A549 (cell line): ENCODE results near the gene UBE2D1. TPM values are rescaled to one million over a fixed set of nuclear protein-coding genes. Genes with fewer than 3 reads are reported as not detected.

Experiments
- ATAC-seq, 2 experiments: fragments of 200-7000 bp in 1 of 2; fragments of >200 bp in 1 of 2; cut with Nextera tagmentation in 1 of 2; cut with Tn5 transposase in 1 of 2; 3 replicates each; pipeline versions ENCODE4 v1.8.0 to v1.9.1; 2018 to 2020; ENCODE audit warnings: mild to moderate bottlenecking in 1 of 2, moderate library complexity in 1 of 2
- CTCF ChIA-PET: fragments of 300-600 bp; sonication (Branson Sonifier 250); formaldehyde crosslinking; extraction: SDS; loops from one replicate; lab custom pipeline; 2021; ENCODE audit warnings: antibody characterized with exemption, inconsistent platforms; lab: Yijun Ruan, JAX
- POLR2A ChIA-PET: fragments of 350-600 bp; formaldehyde crosslinking; extraction: SDS; loops from one replicate; lab custom pipeline; 2021; ENCODE audit warnings: antibody characterized with exemption, inconsistent platforms; lab: Yijun Ruan, JAX
- DNase-seq, 2 experiments: peaks; one replicate each; pipeline versions ENCODE4 v3.0.0 to v3.0.0-alpha.2; 2011 to 2016; ENCODE audit warnings: low read depth in 1 of 2, low spot score in 1 of 2
- FAIRE-seq: peaks from 2 replicates; lab custom pipeline; 2011; peaks lifted over from hg19 to GRCh38; lab: Jason Lieb, UNC
- H3K27ac ChIP-seq, 2 experiments: fragments of >200 bp; sonication (Bioruptor Twin); formaldehyde crosslinking; 3 replicates each; pipeline ENCODE4 v1.5.1; 2016 to 2017
- H3K4me1 ChIP-seq: fragments of >200 bp; sonication (Bioruptor Twin); formaldehyde crosslinking; 3 replicates; pipeline ENCODE4 v1.6.1; 2016
- H3K4me2 ChIP-seq: fragments of >200 bp; sonication (Bioruptor Twin); formaldehyde crosslinking; 3 replicates; pipeline ENCODE4 v1.6.1; 2016
- H3K4me3 ChIP-seq: fragments of >200 bp; sonication (Bioruptor Twin); formaldehyde crosslinking; 3 replicates; pipeline ENCODE4 v1.5.1; 2016
- H3K9me3 ChIP-seq: fragments of >200 bp; sonication (Bioruptor Twin); formaldehyde crosslinking; 3 replicates; pipeline ENCODE4 v1.6.1; 2016
- ATOH8 ChIP-seq: fragments of 250-450 bp; sonication (Bioruptor Pico); IDR thresholded peaks from 2 replicates; pipeline ENCODE4 v1.5.0; 2020; ENCODE audit warnings: low read depth, mild to moderate bottlenecking, moderate library complexity
- BHLHE40 ChIP-seq: IDR thresholded peaks from 2 replicates; pipeline ENCODE4 v1.6.1; 2012; ENCODE audit warnings: low read depth, low read length, inconsistent platforms
- CBX8 ChIP-seq: fragments of 200-600 bp; sonication (generic); IDR thresholded peaks from 2 replicates; pipeline ENCODE4 v1.6.1; 2016
- CEBPB ChIP-seq, 2 experiments: fragments of >200 bp in 1 of 2; sonication (Bioruptor Twin) in 1 of 2; formaldehyde crosslinking in 1 of 2; IDR thresholded peaks; 2 replicates each; pipeline ENCODE4 v1.6.1; 2012 to 2016
- CTCF ChIP-seq: fragments of >200 bp; sonication (Bioruptor Twin); formaldehyde crosslinking; IDR thresholded peaks from 3 replicates; pipeline ENCODE4 v1.5.1; 2016
- E2F6 ChIP-seq: IDR thresholded peaks from 2 replicates; pipeline ENCODE4 v1.6.1; 2012; ENCODE audit warnings: low read depth, borderline replicate concordance
- EHMT2 ChIP-seq: fragments of 200-600 bp; sonication (generic); IDR thresholded peaks from 2 replicates; pipeline ENCODE4 v1.6.1; 2016; ENCODE audit warnings: antibody characterized with exemption, low read depth, mild to moderate bottlenecking, moderate library complexity
- EP300 ChIP-seq, 2 experiments: fragments of >200 bp; sonication (Bioruptor Twin); formaldehyde crosslinking; IDR thresholded peaks; 2 replicates in 1 of 2; 3 replicates in 1 of 2; pipeline ENCODE4 v1.6.1; 2016 to 2017
- FOSL2 ChIP-seq, 2 experiments: fragments of 450-650 bp in 1 of 2; fragments of >200 bp in 1 of 2; sonication (Bioruptor Twin) in 1 of 2; formaldehyde crosslinking; IDR thresholded peaks; 2 replicates each; pipeline versions ENCODE4 v1.5.0 to v1.6.1; 2016 to 2020; ENCODE audit warnings: mild to moderate bottlenecking in 1 of 2, moderate library complexity in 1 of 2
- GATA3 ChIP-seq: IDR thresholded peaks from 2 replicates; pipeline ENCODE4 v1.6.1; 2012; ENCODE audit warnings: borderline replicate concordance
- HEYL ChIP-seq: fragments of 250-450 bp; sonication (Bioruptor Pico); IDR thresholded peaks from 2 replicates; pipeline ENCODE4 v1.8.0; 2021; ENCODE audit warnings: mild to moderate bottlenecking, moderate library complexity
- HOXA7 ChIP-seq: fragments of 250-450 bp; sonication (Bioruptor Pico); IDR thresholded peaks from 2 replicates; pipeline ENCODE4 v1.5.0; 2020; ENCODE audit warnings: mild to moderate bottlenecking, moderate library complexity
- HOXB13 ChIP-seq: fragments of 250-450 bp; sonication (Bioruptor Pico); IDR thresholded peaks from 2 replicates; pipeline ENCODE4 v1.5.0; 2020; ENCODE audit warnings: low read depth, mild to moderate bottlenecking, moderate library complexity
- JUN ChIP-seq, 2 experiments: fragments of >200 bp; sonication (Bioruptor Twin); formaldehyde crosslinking; IDR thresholded peaks; 2 replicates in 1 of 2; 3 replicates in 1 of 2; pipeline ENCODE4 v1.6.1; 2016 to 2017
- JUNB ChIP-seq: fragments of >200 bp; sonication (Bioruptor Twin); formaldehyde crosslinking; IDR thresholded peaks from 2 replicates; pipeline ENCODE4 v1.6.1; 2016
- MAFK ChIP-seq: fragments of 450-650 bp; IDR thresholded peaks from 2 replicates; pipeline ENCODE4 v1.6.1; 2014; ENCODE audit not compliant: partially characterized antibody
- MAX ChIP-seq: IDR thresholded peaks from 2 replicates; pipeline ENCODE4 v1.6.1; 2012
- MYC ChIP-seq: IDR thresholded peaks from 2 replicates; pipeline ENCODE4 v1.6.1; 2012; ENCODE audit warnings: mild to moderate bottlenecking, inconsistent platforms, low read length, improper control_type of control experiment, borderline replicate concordance
- PBX3 ChIP-seq: IDR thresholded peaks from 2 replicates; pipeline ENCODE4 v1.6.1; 2012
- POLR2A ChIP-seq: IDR thresholded peaks from 2 replicates; pipeline ENCODE4 v1.6.1; 2012; ENCODE audit warnings: mild to moderate bottlenecking, low read length
- POLR2AphosphoS2 ChIP-seq: conservative IDR thresholded peaks from 2 replicates; pipeline ENCODE4 v1.6.1; 2012; ENCODE audit warnings: low read length, improper control_type of control experiment, inconsistent platforms
- RAD21 ChIP-seq, 2 experiments: fragments of >200 bp in 1 of 2; sonication (Bioruptor Twin) in 1 of 2; formaldehyde crosslinking in 1 of 2; IDR thresholded peaks in 1 of 2; conservative IDR thresholded peaks in 1 of 2; 2 replicates in 1 of 2; 3 replicates in 1 of 2; pipeline ENCODE4 v1.6.1; 2012 to 2018; ENCODE audit warnings: inconsistent platforms in 1 of 2
- SMC3 ChIP-seq: fragments of >200 bp; sonication (Bioruptor Twin); formaldehyde crosslinking; IDR thresholded peaks from 3 replicates; pipeline ENCODE4 v1.6.1; 2018; ENCODE audit warnings: inconsistent platforms
- ZC3H11A ChIP-seq: fragments of 450-650 bp; IDR thresholded peaks from 2 replicates; pipeline ENCODE4 v1.6.1; 2014; ENCODE audit warnings: antibody characterized with exemption, mild to moderate bottlenecking
- WGBS: methylation state at CpG from one replicate; pipeline ENCODE4 v1.1.6; 2017; ENCODE audit errors: missing lambda C conversion rate; 5-methylcytosine and 5-hydroxymethylcytosine counted together
- polyA plus RNA-seq, 4 experiments: library from polyadenylated mRNA; depleted of rRNA in 3 of 4; stranded (reverse); fragments of >200 nt; fragmentation: RNase III in 1 of 4; extraction: RNeasy Plus Mini Kit Qiagen cat#74134 plus additional on column Dnase treatment in 1 of 4; gene quantifications; 2 replicates in 3 of 4; 3 replicates in 1 of 4; pipeline ENCODE4 v1.2.3, GENCODE V29; 2011 to 2017

Gene UBE2D1
- polyA plus RNA-seq, 2 of the 4 experiments (the other 2 are of a cell fraction): 18.1 to 40.5 TPM

GRCh38 chr10:58412502-58412961 lies 77.7 kb downstream of the UBE2D1 start:
- CTCF ChIA-PET: interaction anchor here (0.6 to 4.9 kb wide), 13 partner anchors 9 to 368 kb away, joined by 3 to 50 read pairs (median 4); no protein-coding TSS in a partner anchor
- Histone ChIP-seq H3K27ac (peak overlapping the region; percentile 60 to 86), H3K4me3 (no peak overlapping the region), H3K4me2 (peak overlapping the region; percentile 64), H3K9me3 (no peaks in the 10 kb centered on the region), H3K4me1 (peaks cover 37% of the 10 kb centered on the region)
- WGBS: 6% methylated on average over 2 of the region's 2 CpGs
- peak; percentile 40 to 76 for DNase-seq
- FAIRE-seq: no peak
- peak in 1 of 2 experiments; percentile 28; a peak in 2 of 5 replicates for TF ChIP-seq RAD21 (conservative IDR thresholded peaks at IDR 0.05 in 1 of 2, IDR thresholded peaks at IDR 0.05 in 1 of 2)
- peak; percentile 79 for TF ChIP-seq GATA3
- TF ChIP-seq JUNB: peak; percentile 49
- no peak for TF ChIP-seq CBX8
- TF ChIP-seq EP300 (IDR thresholded peaks at IDR 0.05): peak; percentile 62 to 96; a peak in 4 of 5 replicates
- no peak for TF ChIP-seq MAFK
- peak; percentile 56 for TF ChIP-seq MAX
- no peak for TF ChIP-seq FOSL2 (IDR thresholded peaks at IDR 0.05)
- peak; percentile 61 for TF ChIP-seq FOSL2 (CRISPR knock-in tag; IDR thresholded peaks at IDR 0.05)
- TF ChIP-seq ZC3H11A: no peak
- TF ChIP-seq JUN (IDR thresholded peaks at IDR 0.05): peak; percentile 46 to 89; a peak in 3 of 5 replicates
- TF ChIP-seq SMC3: no peak
- TF ChIP-seq PBX3: no peak
- TF ChIP-seq HOXA7 (CRISPR knock-in tag): no peak
- POLR2A ChIA-PET: interaction anchor here (1.3 kb wide), 1 partner anchor 23 kb away, joined by 4 read pairs; no protein-coding TSS in a partner anchor
- peak; percentile 73 to 78 for ATAC-seq

GRCh38 chr10:58414270-58415041 lies 79.7 kb downstream of the UBE2D1 start:
- POLR2A ChIA-PET: interaction anchor here (0.6 to 1.8 kb wide), 2 partner anchors 224 to 227 kb away, joined by 3 to 9 read pairs; no protein-coding TSS in a partner anchor
- DNase-seq (peak; percentile 57 to 82), ATAC-seq (peak; percentile 83 to 84), FAIRE-seq (peak; percentile 78)
- Histone ChIP-seq H3K27ac (peak overlapping the region; percentile 60 to 86), H3K4me1 (peaks cover 37% of the 10 kb centered on the region), H3K4me2 (peak overlapping the region; percentile 39), H3K4me3 (no peak overlapping the region), H3K9me3 (peaks cover 4% of the 10 kb centered on the region; the same call in 1 of the 3 replicates)
- WGBS: 22% methylated on average over 5 of the region's 5 CpGs
- TF ChIP-seq CTCF: peak; percentile 89
- peak; percentile 95 for TF ChIP-seq SMC3
- no peak for TF ChIP-seq MYC
- no peak for TF ChIP-seq CEBPB (IDR thresholded peaks at IDR 0.05)
- peak; percentile 96 to 98 for TF ChIP-seq RAD21 (conservative IDR thresholded peaks at IDR 0.05 in 1 of 2, IDR thresholded peaks at IDR 0.05 in 1 of 2)
- no peak for TF ChIP-seq POLR2A
- CTCF ChIA-PET: interaction anchor here (0.6 to 4.9 kb wide), 64 partner anchors 9 to 1208 kb away, joined by 3 to 50 read pairs (median 4); partner anchors contain the start of gene BICC1

- CTCF ChIA-PET: interaction anchor here (0.9 to 4.9 kb wide), 16 partner anchors 8 to 1207 kb away, joined by 3 to 50 read pairs (median 6); partner anchors contain the start of gene BICC1
- peak overlapping the region; percentile 60 to 86 for H3K27ac ChIP-seq
- H3K9me3 ChIP-seq: peaks cover 4% of the 10 kb centered on the region; the same call in 1 of the 3 replicates
- H3K4me2 ChIP-seq: no peak overlapping the region
- POLR2A ChIA-PET: interaction anchor here (1.8 kb wide), 1 partner anchor 226 kb away, joined by 9 read pairs; no protein-coding TSS in a partner anchor
- no peak for FAIRE-seq
- peaks cover 37% of the 10 kb centered on the region for H3K4me1 ChIP-seq
- peak in 1 of 2 experiments; percentile 48; a peak in 3 of 6 replicates for ATAC-seq
- no peak for DNase-seq
- no peak overlapping the region for H3K4me3 ChIP-seq
- no peak for TF ChIP-seq FOSL2 (IDR thresholded peaks at IDR 0.05)
- no peak for TF ChIP-seq FOSL2 (CRISPR knock-in tag; IDR thresholded peaks at IDR 0.05)
- no peak for TF ChIP-seq HEYL
- no peak for TF ChIP-seq POLR2AphosphoS2
- no peak for TF ChIP-seq E2F6
- TF ChIP-seq JUN (IDR thresholded peaks at IDR 0.05): no peak
- no peak for TF ChIP-seq GATA3
- TF ChIP-seq ATOH8 (CRISPR knock-in tag): no peak
- TF ChIP-seq CTCF: no peak
- no peak for TF ChIP-seq BHLHE40
- no peak for TF ChIP-seq EHMT2
- no peak for TF ChIP-seq CBX8
- no peak for TF ChIP-seq HOXA7 (CRISPR knock-in tag)
- no peak for TF ChIP-seq HOXB13 (CRISPR knock-in tag)
Observed at GRCh38 chr10:58415757-58416156, 81.0 kb downstream of the UBE2D1 start.
